AML-193 (cell line): ENCODE results near the gene GTPBP3.

Experiments
- DNase-seq, 2 experiments: peaks; one replicate each; lab custom pipeline; 2025; lab: John Stamatoyannopoulos, UW

The GTPBP3 gene

GRCh38 chr19:17336872-17337674 is at the start of gene GTPBP3:
GTPBP3 (plus strand) TSS chr19:17337553; CDS start chr19:17337612, 59 bp downstream.
- DNase-seq = peak; percentile 96 to 99

- DNase-seq = no peak
Observed at GRCh38 chr19:17289489-17289888, 47.9 kb upstream of the GTPBP3 start.

- peak; percentile 70 to 72 for DNase-seq
Observed at GRCh38 chr19:17292301-17293074, 44.9 kb upstream of the GTPBP3 start.

- no peak for DNase-seq
Observed at GRCh38 chr19:17293605-17294004, 43.7 kb upstream of the GTPBP3 start.

- DNase-seq = no peak
Observed at GRCh38 chr19:17294051-17294891, 43.1 kb upstream of the GTPBP3 start.

- peak in 1 of 2 experiments; percentile 3 for DNase-seq
Observed at GRCh38 chr19:17295551-17295950, 41.8 kb upstream of the GTPBP3 start.

- peak; percentile 5 to 14 for DNase-seq
Observed at GRCh38 chr19:17296273-17296672, 41.1 kb upstream of the GTPBP3 start.

- DNase-seq = no peak
Observed at GRCh38 chr19:17296976-17297375, 40.4 kb upstream of the GTPBP3 start.

GRCh38 chr19:17300992-17301619 is 36.2 kb upstream of the GTPBP3 start:
- DNase-seq = no peak

- peak; percentile 27 to 40 for DNase-seq
Observed at GRCh38 chr19:17302391-17303166, 34.8 kb upstream of the GTPBP3 start.

- DNase-seq = peak; percentile 80 to 85
Observed at GRCh38 chr19:17303167-17303939, 34.0 kb upstream of the GTPBP3 start, which contains the start of gene ABHD8. ABHD8 (minus strand) TSS chr19:17303425; CDS start chr19:17301616, 1,809 bp downstream.

- DNase-seq = no peak
Observed at GRCh38 chr19:17303940-17304267, 33.4 kb upstream of the GTPBP3 start.

- DNase-seq = no peak
Observed at GRCh38 chr19:17304386-17305215, 32.8 kb upstream of the GTPBP3 start.

GRCh38 chr19:17305216-17305516 is 32.2 kb upstream of the GTPBP3 start:
- DNase-seq = no peak

GRCh38 chr19:17305517-17306284 is 31.7 kb upstream of the GTPBP3 start, which contains the start of gene MRPL34:
MRPL34 (plus strand) TSS chr19:17305872; CDS start chr19:17305893, 21 bp downstream.
- DNase-seq = peak; percentile 99 to 100

- no peak for DNase-seq
Observed at GRCh38 chr19:17306285-17306714, 31.1 kb upstream of the GTPBP3 start.

- DNase-seq = no peak
Observed at GRCh38 chr19:17307876-17308377, 29.4 kb upstream of the GTPBP3 start.
